Thoracic aorta (tissue), 2 donors: ENCODE results near the gene DDT. TPM values are rescaled to one million over a fixed set of nuclear protein-coding genes. Genes with fewer than 3 reads are reported as not detected.
"Not testable (repeated sequence)": the region's sequence is repeated elsewhere in the genome, so short reads cannot be mapped to it uniquely, and the experiment has no call there.

ENCODE experiments used
- ATAC-seq: fragments of 150-250 bp; one replicate; pipeline ENCODE4 v1.8.0; 2017; ENCODE audit warnings: low read depth; ENCODE audit not compliant: insufficient number of reproducible peaks, low FRiP score
- DNase-seq: peaks from one replicate; pipeline ENCODE4 v3.0.0-alpha.2; 2020; ENCODE audit warnings: low spot score
- H3K27ac ChIP-seq, 2 donors: fragments of 200-600 bp; sonication (generic); 1 replicate in 1 of 2; 2 replicates in 1 of 2; pipeline ENCODE4 v1.5.1; 2016; ENCODE audit warnings: mild to moderate bottlenecking in 2 of 2, moderate library complexity in 2 of 2
- H3K27me3 ChIP-seq: fragments of 200-600 bp; sonication (generic); replicated peaks from 2 replicates; pipeline ENCODE4 v1.6.0; 2016; ENCODE audit warnings: mild to moderate bottlenecking; ENCODE audit not compliant: insufficient read depth
- H3K36me3 ChIP-seq: fragments of 200-600 bp; sonication (generic); one replicate; pipeline ENCODE4 v1.5.1; 2016
- H3K4me1 ChIP-seq, 2 donors: fragments of 200-600 bp; sonication (generic); 1 replicate in 1 of 2; 2 replicates in 1 of 2; pipeline versions ENCODE4 v1.5.1 to v1.6.0; 2016; ENCODE audit warnings: low read depth in 2 of 2, mild to moderate bottlenecking in 1 of 2; ENCODE audit not compliant: control insufficient read depth in 1 of 2
- H3K4me3 ChIP-seq: fragments of 200-600 bp; sonication (generic); 2 replicates; pipeline ENCODE4 v1.5.1; 2016; ENCODE audit warnings: mild to moderate bottlenecking
- H3K9me3 ChIP-seq: fragments of 200-600 bp; sonication (generic); 2 replicates; pipeline ENCODE4 v1.5.1; 2016
- CTCF ChIP-seq: fragments of 200-600 bp; sonication (generic); IDR thresholded peaks from one replicate; pipeline ENCODE4 v1.5.1; 2019; ENCODE audit warnings: antibody characterized with exemption
- total RNA-seq, 2 donors: library from RNA; depleted of rRNA; stranded (reverse); fragments of >200 nt; gene quantifications; one replicate each; pipeline versions ENCODE4 v1.1.0 to v1.2.3, GENCODE V29; 2016

The DDT gene
- total RNA-seq, 2 donors from 2014 or later = 38.8 to 45.5 TPM

DNA sequence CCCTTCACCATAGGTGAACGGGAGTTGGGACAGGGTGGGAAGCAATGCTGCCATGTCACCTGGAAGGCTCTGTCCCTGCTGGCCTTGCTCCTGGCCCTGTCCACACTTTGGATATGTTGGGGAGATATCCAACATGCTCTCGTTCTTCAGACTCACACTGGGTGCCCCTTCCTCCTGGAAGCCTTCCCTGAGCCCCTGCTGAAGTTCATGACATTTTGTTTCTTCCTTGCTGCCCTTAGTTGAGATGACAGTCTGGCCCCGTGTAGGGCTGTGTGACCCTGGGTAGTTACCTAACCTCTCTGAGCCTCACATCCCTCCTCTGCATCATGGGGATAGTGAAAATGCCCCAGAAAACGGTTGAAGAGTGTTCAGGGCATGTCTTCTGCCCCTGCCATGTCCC, 20.8 kb downstream of the DDT start:
- not testable (repeated sequence) for ATAC-seq, H3K9me3 ChIP-seq, H3K27ac ChIP-seq, H3K36me3 ChIP-seq, H3K4me1 ChIP-seq, H3K27me3 ChIP-seq, H3K4me3 ChIP-seq, DNase-seq

DNA sequence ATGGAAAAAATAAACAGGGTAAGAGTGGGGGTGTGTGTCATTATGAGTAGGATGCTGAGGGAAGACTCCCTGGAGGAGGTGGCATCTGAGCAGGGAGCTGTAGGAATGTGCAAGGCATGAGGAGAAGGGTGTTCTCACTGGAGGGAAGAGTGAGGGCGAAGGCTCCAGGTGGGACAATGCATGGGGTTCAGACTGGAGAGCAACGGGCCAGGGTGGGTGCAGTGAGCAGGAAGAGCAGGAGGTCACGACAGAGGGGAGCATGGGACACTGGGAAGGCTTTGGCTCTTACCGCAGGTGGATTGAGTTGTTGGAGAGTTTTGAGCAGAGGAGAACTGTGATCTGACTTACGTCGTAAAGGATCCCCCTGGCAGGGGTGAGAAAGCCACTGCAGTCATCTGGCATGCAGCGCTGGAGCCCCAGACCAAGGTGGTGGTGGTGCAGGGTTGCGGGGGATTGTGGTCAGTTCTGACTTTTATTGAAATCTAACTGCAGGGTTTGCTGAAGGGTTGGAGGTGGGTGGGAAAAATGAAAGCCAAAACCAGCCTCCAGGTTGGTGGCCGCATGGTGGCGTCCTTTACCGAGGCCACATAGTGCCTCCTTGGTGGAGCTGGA, 21.3 kb downstream of the DDT start:
- H3K4me1 ChIP-seq, DNase-seq, H3K36me3 ChIP-seq, H3K27me3 ChIP-seq, ATAC-seq, H3K4me3 ChIP-seq, H3K9me3 ChIP-seq, H3K27ac ChIP-seq: not testable (repeated sequence)

DNA sequence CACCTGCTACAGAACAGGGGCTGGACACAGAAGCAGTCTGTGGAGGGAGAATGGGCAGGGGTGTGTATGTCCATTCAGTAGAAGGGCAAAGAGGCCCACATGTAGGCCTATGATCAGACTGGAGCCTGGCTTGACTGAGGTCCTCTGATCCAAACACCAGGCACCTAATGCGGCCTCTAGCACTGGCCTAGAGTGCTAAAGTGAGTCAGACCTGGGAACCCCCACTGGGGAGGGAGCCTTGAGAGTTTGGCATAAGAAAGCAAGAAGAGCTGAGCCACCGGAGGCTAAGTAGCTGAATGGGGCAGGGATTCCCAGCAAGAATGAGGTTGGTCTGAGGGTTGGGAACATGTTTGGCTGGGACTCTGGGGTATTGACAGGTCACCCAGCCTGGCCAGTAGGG, 22.9 kb downstream of the DDT start:
- not testable (repeated sequence) for H3K36me3 ChIP-seq, H3K9me3 ChIP-seq, DNase-seq, H3K27me3 ChIP-seq, ATAC-seq, H3K4me3 ChIP-seq, H3K27ac ChIP-seq, H3K4me1 ChIP-seq

DNA sequence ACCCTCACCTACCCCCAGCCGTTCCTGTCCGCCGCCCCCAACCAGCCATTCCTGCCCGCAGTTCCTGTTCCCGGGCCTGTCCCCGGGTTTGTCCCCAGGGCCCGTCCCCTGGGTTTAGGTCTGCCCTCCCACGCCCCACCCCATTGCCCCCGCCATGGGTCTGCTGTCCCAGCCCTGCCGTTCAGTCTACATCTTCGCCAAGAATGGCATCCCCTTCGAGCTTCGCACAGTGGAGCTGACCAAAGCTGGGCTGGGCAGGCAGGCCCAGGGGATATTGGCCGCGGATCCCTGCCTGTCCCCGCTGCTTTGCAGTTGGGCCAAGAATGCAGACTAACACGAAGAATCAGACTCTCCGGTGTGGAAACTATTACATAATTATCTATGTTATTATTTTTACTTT, 24.5 kb downstream of the DDT start:
- H3K36me3 ChIP-seq, H3K9me3 ChIP-seq, H3K27ac ChIP-seq, H3K27me3 ChIP-seq, DNase-seq, H3K4me1 ChIP-seq, H3K4me3 ChIP-seq, ATAC-seq: not testable (repeated sequence)

GRCh38 chr22:23947391-23947790, 26.9 kb downstream of the DDT start:
- H3K9me3 ChIP-seq, ATAC-seq, H3K27ac ChIP-seq, H3K4me3 ChIP-seq, H3K4me1 ChIP-seq, H3K27me3 ChIP-seq, DNase-seq, H3K36me3 ChIP-seq: not testable (repeated sequence)

DNA sequence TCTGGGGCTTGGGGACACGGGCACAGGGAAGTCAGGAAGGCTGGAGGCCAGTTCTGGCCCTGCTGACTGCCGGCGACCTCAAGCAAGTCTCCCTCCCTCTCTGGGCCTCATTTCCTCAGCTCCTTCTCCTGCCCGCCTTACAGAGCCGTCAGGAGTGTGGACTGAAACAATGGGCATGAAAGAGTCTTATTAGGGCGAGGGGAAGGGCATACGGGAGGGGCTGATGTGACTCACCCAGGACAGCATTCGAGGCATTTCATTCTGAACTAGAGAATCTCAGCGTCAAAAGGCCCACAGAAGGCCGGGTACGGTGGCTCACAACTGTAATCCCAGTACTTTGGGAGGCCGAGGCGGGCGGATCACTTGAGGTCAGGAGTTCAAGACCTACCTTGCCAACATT, 34.1 kb downstream of the DDT start:
- not testable (repeated sequence) for ATAC-seq, H3K36me3 ChIP-seq, H3K27me3 ChIP-seq, H3K9me3 ChIP-seq, H3K27ac ChIP-seq, H3K4me3 ChIP-seq, H3K4me1 ChIP-seq, DNase-seq

DNA sequence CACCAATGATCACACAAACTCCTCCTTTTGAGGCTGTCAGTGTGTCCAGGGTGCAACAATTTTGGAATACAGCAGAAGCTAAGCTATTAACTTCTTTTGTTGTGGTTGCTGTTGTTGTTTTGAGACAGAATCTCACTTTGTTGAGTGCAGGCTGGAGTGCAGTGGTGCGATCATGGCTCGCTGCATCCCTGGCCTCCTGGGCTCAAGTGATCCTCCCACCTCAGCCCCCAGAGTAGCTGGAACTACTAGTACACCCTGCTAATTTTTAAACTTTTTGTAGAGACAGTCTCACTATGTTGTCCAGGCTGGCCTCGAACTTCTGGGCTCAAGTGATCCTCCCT, 35.3 kb downstream of the DDT start:
- TF ChIP-seq CTCF = no peak
- Histone ChIP-seq H3K36me3 (no peaks in the 10 kb centered on the region), H3K4me1 (no peaks in the 10 kb centered on the region), H3K9me3 (no peaks in the 10 kb centered on the region), H3K27me3 (no peaks in the 10 kb centered on the region), H3K27ac (no peak overlapping the region), H3K4me3 (no peak overlapping the region)
- DNase-seq (no peak), ATAC-seq (no peak)

- ATAC-seq (no peak), DNase-seq (no peak)
- no peaks in the 10 kb centered on the region for H3K27me3 ChIP-seq
- TF ChIP-seq CTCF = no peak
- H3K9me3 ChIP-seq = no peaks in the 10 kb centered on the region
- H3K4me3 ChIP-seq = no peak overlapping the region
- no peak overlapping the region for H3K27ac ChIP-seq
- no peaks in the 10 kb centered on the region for H3K36me3 ChIP-seq
- H3K4me1 ChIP-seq = no peaks in the 10 kb centered on the region
Observed at GRCh38 chr22:23938328-23939016, 35.8 kb downstream of the DDT start.
